GM18951 (cell line): ENCODE results near the gene NFE2L1.
"Not testable (repeated sequence)": the region's sequence is repeated elsewhere in the genome, so short reads cannot be mapped to it uniquely, and the experiment has no call there.

Experiments
- POLR2A ChIP-seq: IDR thresholded peaks from 4 replicates; pipeline ENCODE4 v1.6.1; 2011; ENCODE audit warnings: mild to moderate bottlenecking; ENCODE audit not compliant: insufficient read length, insufficient read depth; ENCODE audit errors: extremely low read depth
- in situ Hi-C: fragments of 300-500 bp; cut with MboI; formaldehyde crosslinking; loops from one replicate; pipeline ENCODE4 v1.12.0; 2022; ENCODE audit warnings: low sequenced_read_pairs, mixed read lengths, inconsistent platforms; ENCODE audit not compliant: unreplicated experiment

Gene NFE2L1

DNA sequence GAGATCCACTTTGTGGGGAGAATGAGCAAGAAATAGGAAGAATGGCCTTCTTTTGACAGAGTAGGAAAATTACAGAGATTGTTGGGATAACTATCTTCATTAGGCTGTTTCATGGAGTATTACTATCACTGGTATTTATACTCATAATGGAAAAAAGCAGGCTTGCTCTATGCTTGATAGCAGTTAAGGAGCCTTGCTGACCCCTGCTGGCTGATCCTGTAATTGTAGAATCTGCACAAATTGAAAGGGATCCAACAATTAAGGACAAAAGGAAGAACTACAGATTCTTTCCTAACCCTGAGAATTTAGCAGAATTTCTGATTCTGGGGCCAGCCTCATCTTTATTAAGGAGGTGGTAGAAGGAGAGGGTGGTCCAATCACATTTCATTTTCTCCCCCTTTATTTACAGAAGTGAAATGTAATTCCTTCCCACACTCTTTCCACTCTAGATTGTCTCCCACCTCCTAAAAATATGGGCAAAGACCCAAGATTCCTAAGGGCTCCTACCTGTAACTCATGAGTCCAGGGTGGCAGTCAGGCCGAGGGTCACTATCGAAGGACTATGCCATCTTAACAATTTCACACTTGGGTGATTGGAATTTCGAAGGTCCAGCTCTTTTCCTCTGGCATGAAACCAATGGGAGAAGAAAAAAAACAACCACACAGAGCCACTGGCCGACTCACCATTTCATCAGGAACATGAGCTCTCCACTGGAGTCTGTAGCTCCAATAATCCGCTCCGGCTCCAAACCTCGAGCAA lies 26.3 kb downstream of the NFE2L1 start:
- TF ChIP-seq POLR2A, result no peak
- in situ Hi-C loops, result no loop called here

DNA sequence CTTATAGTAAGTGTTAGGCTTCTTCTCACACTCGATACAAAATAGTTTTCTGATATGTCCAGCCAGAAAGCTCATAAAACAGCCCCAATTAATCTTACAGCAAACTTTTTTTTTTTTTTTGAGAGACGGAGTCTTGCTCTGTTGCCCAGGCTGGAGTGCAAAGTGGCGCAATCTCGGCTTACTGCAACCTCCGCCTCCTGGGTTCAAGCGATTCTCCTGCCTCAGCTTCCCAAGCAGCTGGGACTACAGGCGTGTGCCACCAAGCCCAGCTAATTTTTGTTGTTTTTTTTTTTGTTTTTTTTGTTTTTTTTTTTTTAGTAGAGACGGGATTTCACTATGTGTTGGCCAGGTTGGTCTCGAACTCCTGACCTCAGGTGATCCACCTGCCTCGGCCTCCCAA lies 29.0 kb downstream of the NFE2L1 start:
- in situ Hi-C loops, result not testable (repeated sequence)

GRCh38 chr17:48081858-48082257 lies 33.7 kb downstream of the NFE2L1 start:
- in situ Hi-C loops, result no loop called here
- no peak for TF ChIP-seq POLR2A

DNA sequence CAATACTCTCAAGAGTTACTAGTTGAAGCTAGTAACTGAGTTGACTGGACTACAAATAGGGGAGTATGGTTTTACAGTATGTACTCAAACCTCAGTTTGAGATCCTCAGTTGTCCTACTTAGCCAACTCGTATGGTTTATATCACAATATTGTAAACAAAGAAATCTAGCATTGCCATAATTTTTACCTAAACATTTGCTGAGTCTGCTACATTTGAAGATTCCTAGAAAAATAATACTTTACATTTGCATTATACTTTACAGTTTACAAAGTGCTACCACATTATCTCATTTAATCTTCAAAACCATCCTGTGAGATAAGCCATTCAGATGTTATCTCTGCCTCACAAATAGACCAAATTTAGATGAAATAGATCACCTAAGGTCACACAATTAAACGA lies 36.8 kb downstream of the NFE2L1 start:
- no peak for TF ChIP-seq POLR2A
- in situ Hi-C loops, result no loop called here

DNA sequence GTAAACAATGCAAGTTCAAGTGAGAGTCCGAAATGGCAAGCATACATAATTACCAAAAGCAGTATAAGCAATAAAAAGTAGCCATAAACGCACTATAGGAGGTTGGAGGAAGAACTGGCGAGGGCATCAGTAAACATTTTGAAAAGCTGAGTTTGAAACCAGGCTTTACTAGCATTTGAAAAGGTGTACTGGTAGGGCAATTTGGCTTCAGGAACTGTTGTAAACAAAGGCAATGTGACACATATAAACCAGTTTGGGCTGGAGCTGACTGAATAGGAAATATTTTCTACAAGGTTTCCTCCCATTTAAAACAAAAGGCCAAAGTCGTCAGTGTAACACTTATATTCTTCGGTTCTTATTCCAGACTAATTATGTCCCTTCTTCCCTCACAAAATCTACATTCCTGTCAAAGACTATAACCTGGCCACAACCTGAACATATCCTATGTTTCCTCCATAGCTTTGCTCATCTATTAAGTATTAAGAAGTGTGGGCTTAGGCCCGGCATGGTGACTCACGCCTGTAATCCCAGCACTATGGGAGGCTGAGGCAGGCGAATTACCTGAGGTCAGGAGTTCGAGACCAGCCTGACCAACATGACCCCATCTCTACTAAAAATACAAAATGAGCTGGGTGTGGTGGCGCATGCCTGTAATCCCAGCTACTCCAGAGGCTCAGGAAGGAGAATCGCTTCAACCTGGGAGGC lies 45.3 kb downstream of the NFE2L1 start:
- in situ Hi-C loops, result no loop called here
- no peak for TF ChIP-seq POLR2A

- in situ Hi-C loops, result no loop called here
- no peak for TF ChIP-seq POLR2A
These were observed 47.5 kb downstream of the NFE2L1 start for GRCh38 chr17:48095611-48096010.

- in situ Hi-C loops, result no loop called here
- no peak for TF ChIP-seq POLR2A
These were observed 52.0 kb downstream of the NFE2L1 start for GRCh38 chr17:48100160-48100559.

- TF ChIP-seq POLR2A, result no peak
- in situ Hi-C loops, result no loop called here
These were observed 52.4 kb downstream of the NFE2L1 start for GRCh38 chr17:48100591-48101011.

GRCh38 chr17:48101012-48101720 lies 53.0 kb downstream of the NFE2L1 start, which contains the start of gene CBX1:
CBX1 (minus strand) TSS chr17:48101478; CDS start chr17:48077004, 24,474 bp downstream.
- in situ Hi-C loops, result no loop called here
- peak; percentile 66 for TF ChIP-seq POLR2A

DNA sequence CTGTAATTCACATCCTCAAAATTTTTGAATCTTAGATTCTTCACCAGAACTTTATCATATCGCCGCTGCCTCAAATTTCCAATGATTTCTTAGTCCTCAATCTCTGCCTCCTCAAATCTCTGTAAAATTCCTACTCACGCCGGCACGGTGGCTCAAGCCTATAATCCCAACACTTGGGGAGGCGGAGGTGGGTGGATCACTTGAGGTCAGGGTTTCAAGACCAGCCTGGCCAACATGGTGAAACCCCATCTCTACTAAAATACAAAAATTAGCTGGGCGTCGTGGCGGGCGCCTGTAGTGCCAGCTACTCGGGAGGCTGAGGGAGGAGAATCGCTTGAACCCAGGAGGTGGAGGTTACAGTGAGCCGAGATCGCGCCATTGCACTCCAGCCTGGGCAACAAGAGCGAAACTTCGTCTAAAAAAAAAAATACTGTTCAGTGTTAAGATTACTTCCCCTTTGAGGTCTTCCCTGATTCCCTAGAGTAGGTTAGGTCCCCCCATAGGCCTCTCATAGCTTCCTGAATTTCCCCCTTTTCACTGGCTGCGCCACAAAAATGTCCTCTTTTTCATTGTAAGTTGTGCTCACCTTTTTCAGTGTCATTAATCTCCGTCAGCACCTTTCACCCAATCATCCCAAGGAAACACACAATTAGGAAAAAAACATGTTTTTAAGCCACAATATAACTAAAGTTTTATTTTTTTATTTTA lies 54.0 kb downstream of the NFE2L1 start:
- in situ Hi-C loops, result no loop called here
- no peak for TF ChIP-seq POLR2A

- in situ Hi-C loops, result no loop called here
- no peak for TF ChIP-seq POLR2A
These were observed 54.9 kb downstream of the NFE2L1 start for GRCh38 chr17:48102798-48103715.

DNA sequence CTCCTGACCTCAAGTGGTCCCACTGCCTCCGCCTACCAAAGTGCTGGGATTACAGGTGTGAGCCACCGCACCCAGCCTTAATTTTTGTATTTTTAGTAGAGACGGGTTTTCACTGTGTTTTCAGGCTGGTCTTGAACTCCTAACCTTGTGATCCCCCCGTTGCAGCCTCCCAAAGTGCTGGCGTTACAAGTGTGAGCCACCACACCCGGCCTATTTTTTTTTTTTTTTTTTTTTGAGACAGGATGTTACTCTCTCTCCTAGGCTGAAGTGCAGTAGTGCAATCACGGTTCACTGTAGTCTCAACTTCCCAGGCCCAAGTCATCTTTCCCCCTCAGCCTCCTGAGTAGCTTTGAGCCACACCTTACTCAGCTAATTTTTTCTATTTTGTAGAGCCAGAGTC lies 56.3 kb downstream of the NFE2L1 start:
- in situ Hi-C loops, result no loop called here
- TF ChIP-seq POLR2A, result no peak
